GM03348 (cell line): Measurements from ENCODE around the gene LPP.

Experiments
- DNase-seq: peaks from one replicate; pipeline ENCODE4 v3.0.0; 2012; ENCODE audit warnings: low spot score

LPP gene

DNA sequence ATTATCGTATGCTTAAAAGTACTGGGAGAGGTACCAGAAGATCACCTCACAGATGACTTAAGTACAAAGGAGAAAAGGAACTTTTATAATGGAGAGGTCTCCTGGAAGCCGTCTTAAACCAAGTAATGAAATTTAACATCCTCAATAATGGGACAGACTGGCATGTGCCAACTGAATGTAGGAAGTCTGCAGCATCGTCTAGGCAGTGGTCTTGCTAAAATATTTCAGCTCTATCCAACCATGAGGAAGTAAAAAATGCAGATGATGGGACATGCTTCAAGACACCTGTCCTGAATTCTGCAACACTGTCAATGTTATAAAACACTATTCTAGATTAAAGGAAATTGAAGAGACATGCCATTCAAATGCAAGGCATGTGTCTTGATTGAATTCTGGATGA, 559.0 kb downstream of the LPP start:
- DNase-seq: no peak

DNA sequence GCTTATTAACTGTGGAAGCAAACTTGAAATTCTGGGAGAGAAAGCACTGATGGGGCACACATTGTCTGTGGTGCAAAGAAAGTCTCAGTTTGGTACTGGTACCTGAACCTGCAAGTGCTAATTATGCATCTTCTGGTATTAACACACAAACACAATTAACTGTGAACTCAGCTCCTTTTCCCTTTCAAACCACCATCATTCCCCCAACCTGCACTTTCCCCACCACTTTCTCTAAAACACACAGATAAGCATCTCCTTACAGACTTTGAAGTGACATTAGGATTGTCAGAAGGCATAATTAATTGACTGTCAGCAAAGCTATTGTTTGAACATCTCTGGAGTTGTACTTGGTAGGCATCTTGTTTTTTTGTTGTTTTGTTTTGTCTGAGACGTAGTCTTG, 565.6 kb downstream of the LPP start:
- no peak for DNase-seq

DNA sequence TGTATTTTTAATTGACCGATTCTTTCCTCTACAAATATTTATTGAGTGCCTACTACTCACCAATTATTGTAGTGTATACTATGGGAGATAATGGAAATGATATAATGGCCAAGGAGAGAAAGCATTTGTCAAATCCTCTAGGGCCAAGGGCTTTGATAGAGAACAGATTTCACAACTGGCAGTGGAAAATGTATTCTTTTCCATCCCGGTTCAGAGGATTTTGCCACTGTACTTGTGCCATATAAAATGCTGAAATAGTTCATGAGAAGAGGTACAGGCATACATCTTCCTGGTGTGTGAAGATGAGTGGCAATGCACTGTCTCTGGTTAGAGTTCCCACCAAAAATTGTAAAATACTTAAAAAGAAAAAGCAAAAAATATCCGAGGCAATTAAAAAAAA, 566.3 kb downstream of the LPP start:
- DNase-seq: no peak

DNA sequence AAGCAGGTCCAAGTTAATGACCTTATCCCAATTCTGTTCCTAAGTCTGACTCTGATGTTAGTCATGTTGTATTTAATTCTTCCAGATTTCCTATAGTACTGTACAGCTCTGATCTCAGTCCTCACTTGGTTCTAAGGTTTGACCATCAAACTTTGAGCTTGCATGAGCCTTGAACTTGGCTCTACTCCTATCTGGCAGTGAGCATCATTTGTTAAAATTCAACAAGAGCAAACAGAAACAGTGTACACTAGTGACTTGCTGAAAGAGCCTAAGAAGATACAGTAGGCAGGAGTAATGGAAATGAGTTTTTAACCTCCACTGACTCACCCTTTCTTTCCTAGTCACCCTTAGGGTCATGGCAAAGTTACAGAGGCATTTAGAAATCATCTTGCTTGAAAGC, 566.7 kb downstream of the LPP start:
- DNase-seq: peak; percentile 39

DNA sequence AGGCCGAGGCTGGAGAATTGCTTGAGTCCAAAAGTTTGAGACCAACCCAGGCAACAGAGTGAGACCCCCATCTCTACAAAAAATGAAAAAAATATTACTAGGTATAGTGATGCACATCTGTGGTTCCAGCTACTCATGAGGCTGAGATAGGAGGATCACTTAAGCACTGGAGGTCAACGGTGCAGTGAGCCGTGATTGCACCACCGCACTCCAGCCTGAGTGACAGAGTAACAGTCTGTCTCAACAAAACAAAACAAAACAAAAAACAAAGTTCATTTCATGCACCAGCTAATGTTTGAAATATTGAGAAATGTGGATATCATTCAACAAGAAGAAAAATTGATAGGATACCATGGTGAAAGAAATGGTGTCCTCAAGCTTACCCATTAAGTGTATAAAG, 567.4 kb downstream of the LPP start:
- DNase-seq: no peak

DNA sequence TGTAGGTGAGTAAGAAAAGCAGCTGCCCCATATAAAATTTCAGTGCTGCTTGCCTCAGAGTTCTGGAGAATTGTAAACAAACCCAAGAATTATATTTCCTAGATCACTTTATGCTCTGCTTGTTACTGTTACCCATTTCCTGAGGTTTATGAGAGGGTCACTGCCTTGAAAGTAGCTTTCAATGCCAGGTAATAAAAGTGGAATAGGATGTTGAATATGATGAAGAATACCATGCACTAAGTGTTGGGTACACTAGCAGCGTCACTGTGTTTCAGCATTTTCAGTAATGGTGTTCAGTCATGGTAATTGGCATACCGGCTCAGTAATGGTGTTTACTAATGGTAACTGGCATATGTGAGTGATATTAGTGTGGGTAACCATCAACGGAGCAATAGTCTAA, 568.0 kb downstream of the LPP start:
- DNase-seq: no peak

DNA sequence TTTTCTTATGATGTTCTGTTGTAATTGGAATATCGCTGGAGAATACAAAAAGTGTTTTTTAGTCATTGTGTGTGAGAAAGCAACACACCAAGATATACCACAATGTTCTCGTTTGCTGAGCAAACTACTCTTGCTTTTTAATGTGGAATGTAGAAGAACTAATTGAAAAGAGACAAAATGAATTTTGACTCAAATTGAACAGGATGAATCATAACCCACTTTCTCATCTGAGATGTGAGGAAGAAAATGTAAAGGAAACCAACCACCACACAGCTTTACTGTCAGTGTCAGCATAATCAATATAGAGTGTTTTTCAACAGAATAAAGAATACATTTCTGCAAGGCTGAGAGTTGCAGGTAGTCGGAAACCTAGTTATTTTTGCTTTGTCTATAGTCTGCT, 569.0 kb downstream of the LPP start:
- no peak for DNase-seq

DNA sequence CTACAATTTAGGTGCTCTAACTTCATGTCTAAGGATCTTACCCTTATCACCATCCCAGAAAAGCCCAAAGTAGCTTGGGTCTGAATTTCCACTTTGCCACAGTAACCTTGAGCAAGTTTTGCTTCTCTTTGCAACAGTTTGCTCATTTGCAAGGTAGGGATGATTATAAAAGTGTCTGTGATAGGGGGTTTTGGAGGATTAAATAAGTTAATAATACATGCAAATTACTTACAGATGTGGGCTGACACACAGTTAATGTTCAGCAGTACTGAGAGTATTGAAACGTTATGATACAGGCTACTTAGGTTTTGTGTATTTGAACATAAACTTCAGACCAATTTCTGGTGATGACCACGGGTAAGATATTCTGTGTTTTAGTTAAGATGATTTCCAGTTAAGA, 573.1 kb downstream of the LPP start:
- no peak for DNase-seq

DNA sequence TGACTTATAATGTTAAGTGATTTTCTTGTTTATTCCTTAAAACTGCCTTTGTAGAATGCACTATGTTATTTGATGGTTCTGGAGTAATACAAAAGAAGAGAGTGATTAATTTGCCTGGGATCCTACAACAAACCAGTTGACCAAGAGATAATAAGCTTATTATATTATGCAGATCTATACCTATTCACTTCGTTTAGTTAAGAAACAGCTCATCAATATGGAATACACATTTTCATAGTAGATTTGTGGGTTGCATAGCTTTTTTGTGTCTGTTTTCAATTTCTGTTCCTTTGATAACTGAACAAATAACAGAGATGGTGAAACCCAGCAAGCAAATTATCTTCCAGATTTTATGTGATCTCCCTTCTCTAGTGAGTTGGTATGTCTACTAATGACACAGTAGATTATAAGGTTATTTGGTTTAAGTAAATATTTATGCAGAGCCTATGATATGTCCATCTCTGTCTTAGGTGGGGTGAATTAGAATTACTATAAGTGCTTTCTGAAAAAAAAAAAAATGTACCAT, 574.5 kb downstream of the LPP start:
- no peak for DNase-seq

DNA sequence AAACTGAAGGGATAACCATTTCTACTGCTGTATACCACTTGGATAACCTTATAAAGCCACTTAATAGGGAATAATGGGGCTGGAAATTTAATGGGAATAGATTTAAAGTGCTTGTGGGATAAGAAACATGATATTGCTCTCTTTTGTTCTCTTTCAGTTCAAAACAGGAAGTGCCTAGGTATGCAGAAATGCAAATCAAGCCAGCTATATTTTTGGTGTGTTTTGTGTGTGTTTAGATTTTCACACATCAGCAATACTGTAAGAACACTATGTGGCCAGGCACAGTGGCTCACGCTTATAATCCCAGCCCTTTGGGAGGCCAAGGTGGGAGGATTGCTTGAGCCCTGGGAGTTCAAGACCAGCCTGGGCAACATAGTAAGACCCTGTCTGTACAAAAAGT, 575.5 kb downstream of the LPP start:
- DNase-seq: no peak

DNA sequence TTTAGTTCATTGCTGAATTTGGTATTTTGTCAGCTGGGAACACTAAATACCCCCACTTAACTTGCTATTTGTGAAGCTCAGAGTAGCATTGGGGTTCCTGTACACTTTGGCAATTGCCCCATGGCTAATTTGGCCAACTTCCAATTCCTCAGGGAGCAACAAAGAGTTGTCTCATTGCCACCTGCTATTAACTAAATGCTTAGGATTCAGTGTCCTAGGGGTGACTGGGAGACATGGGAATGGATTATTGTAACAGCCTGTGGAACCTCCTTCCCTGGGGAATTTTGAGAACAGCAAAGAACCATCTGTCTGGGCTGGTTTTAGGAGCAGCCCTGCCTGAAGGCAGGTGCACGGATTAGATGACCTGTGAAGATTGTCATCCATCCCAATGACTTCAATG, 580.4 kb downstream of the LPP start:
- DNase-seq: no peak

DNA sequence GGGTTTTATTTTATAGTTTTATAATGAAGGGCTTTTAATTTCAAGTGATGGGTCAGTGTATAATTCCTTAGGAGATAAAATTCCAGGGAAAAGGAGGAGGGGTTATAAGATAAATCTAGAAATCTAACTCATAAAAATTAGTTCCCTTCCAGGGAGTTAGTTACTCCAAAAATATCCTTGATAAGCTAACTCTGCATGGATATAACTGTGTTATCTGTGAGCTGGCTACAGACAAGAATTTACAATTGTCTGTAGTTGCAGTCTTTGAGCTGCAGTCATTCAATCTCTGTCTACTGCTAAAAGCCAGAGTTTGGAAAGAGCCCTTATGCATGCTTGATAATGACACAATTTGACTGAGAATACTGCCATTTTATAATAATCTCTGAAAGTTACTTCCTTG, 585.6 kb downstream of the LPP start:
- DNase-seq: no peak

DNA sequence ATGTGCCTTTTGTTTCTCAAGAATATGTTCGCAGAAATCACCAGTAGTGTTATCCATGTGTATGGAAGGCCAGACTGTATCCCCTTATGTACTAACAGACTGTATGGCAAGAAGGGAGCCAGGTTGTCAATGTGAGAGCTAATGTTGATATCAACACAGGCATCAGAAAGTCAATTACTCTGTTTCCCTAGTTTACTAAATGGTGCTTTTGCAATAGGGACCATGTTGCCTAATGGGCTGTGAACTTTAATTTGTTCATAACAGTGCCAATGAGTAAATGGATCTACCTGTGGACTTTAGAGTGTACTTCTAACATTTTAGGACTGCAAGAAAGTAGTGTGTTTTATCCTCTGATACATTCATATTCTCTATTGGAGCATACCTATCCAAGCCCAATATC, 586.1 kb downstream of the LPP start:
- no peak for DNase-seq

DNA sequence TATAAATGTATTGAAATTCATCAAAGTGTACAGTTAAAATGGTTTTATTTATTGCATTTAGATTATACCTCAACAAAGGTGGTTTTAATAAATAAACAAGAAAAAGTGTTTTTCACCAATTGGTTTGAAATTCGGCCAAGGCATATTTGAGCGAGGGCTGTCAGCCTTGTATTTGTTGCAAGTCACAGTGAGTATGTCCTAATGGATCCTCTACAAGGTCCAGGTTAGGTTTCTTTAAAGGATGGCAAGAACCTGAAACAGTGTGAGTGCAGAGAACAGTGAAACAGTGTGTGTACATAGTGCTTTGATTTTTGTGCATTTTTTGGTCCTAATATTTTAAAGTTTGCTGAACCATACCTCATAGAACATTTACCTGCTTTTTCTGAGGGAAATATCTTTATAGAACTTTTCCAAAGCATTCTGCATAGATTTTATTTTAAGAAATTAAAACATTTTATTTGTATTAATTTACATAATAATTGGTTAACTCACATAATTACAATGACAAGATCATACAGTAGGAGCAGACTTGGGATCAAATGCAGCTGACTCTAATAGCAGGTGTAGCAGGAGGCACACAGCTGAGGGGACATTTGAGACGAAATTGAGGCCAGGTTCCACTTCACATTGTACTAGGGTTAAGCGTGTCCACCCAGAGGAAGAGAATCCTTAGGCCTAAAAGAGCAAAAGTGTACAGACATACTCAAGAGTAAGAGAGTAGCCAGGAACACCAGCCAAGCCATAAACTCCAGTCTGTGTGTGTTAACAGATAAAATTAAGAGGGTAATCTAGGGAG, 589.0 kb downstream of the LPP start:
- DNase-seq: no peak

DNA sequence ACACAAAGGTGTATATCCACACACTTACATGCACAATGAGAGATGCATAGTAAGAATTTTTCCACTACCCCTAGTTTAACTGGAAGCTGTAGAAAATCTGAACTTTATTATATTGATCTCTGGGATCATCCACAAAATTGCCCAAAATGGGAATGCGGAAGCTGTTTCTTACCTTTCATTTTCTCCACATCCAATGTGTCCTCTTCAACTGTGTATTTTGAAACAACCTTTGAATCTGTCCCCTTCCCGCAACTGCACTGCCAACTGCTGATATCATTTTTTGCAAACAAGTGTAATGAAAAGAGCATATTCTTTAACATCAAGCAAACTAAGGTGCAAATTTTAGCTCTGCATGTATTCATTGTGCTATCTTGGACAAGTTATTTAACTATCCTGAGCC, 590.2 kb downstream of the LPP start:
- no peak for DNase-seq

DNA sequence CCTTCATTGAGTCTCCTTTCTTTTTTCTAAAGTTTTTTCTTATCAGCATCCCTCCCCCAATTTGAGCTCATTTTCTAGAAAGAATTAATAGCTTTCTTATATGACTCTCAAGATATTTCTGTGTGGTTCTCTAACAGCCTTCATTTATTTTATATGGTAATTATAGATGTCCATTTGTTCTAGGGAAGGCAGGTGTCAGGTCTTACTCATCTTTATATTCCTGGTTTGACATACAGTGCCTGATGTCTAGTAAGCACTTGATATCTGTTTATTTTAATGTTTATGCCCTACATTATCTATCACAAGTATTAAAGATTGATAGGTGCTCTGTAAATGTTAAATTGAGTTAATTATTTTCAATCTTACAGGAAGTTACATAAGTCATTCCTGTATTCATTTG, 591.1 kb downstream of the LPP start:
- no peak for DNase-seq

DNA sequence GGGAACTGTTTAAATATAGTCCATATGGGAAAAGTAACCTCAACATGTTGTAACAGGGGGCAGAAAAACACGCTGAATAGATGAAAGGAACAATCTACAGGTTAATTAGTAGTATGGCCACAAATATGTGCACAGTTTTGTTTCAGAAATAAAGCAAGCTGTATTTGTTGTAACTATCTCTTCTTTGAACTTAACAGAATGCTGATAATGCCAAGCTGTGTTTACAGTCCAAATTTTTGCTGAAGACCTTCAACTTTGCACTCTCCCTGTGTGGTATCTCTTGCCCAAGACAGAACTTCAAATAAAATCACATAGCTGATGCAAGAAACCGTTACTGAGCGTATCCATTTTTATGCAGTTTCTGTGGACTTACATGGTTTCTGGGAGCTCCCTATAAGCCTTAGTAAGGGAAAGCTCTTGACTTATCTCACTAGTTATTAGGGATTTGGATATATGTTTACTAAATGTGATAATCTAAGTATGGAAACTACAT, 592.4 kb downstream of the LPP start:
- DNase-seq: no peak

DNA sequence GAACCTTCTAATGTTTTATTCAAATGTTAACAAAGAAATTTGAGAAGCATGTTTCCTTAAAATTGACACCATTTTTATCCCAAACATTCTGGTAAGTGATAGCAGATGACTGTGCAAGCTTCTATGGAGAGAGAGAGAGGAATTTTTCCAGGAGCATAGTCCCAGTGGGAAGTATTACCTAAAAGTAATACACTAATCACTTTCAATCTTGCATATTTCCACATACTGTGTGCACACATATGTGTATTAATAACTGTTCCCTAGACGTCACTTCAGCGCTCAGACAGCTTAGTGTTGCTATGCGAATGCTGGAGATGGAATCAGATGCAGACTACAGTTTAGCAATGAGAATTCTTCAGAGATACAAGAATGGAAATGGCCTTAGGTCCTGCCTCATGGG, 593.5 kb downstream of the LPP start:
- DNase-seq: peak; percentile 9

DNA sequence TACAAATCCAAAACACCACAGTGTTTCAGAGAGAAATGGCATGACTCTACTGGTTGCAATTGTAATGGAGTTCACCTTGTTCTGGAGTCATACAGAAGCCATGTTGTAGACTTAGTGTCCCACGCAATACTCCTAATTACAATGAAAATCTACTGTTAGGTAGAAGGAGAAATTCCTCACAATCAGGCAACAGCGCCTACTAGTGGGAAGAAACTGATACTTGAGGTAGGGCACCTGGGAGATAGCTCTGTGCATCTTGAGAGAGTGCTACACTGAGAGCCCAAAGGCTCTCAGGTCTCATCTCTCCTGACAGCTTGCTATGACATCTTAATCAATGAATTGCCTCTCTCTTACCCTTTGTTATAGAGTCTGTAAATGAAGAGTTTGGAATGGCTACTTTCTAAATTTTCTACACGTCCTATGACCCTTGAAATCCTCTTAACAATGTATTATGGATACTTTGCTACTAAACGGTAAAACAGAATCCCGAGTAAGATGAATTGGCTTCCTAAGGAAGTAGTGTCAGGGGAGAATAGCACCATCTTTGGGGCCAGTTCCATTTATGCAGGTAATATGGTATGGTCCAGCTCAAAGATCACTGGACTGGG, 595.2 kb downstream of the LPP start:
- no peak for DNase-seq

DNA sequence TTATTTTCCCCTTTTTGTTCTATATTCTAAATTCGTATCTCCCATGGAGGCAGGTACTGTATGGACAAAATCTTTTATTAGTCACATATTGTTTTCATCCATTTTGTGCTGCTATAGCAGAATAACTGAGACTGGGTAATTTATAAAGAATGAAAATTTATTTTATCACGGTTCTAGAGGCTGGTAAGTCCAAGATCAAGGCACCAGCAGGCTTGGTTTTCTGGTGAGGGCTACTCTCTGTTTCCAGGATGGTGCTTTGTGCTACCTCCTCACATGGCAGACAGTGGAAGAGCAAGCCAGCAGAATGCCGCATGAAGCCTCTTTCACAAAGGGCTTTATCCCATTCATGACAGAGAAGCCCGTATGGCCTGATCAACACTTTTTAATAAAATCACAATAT, 595.9 kb downstream of the LPP start:
- no peak for DNase-seq

DNA sequence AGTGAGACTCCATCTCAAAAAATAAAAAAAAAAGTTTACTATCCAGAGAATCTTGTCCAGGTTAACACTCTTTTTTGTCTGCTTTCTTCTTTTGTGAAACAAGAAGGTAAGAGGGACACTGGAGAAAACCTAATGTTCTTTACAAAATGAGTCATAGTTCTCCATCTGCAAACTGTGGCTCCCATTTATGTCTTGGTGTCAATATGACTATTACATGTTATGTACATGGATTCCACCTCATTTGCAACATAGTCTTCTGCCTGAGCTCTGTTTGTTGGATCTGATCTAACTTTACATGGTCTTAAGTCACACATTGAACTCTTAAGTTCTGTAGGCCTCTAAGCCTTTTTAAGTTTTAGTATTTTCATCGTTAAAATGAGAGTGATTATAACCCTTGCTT, 596.7 kb downstream of the LPP start:
- no peak for DNase-seq

DNA sequence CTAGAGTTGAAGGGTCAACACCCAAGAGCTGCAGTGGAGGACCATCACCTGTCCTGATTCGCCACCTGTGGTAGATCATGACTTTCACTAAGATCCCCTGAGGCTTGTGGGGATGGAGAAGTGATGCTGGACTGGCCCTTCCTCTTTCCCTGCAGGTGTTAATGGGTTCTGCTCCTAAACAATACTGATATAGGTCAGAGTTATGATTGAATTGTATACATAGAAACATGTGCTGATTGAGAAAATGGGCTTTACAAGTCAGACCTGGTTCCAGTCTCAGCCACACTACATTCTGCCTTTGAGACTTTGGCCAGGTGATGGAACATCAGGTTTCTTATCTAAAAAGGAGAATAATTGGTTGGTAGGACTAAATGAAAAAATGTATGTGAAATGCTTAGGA, 598.9 kb downstream of the LPP start:
- no peak for DNase-seq

DNA sequence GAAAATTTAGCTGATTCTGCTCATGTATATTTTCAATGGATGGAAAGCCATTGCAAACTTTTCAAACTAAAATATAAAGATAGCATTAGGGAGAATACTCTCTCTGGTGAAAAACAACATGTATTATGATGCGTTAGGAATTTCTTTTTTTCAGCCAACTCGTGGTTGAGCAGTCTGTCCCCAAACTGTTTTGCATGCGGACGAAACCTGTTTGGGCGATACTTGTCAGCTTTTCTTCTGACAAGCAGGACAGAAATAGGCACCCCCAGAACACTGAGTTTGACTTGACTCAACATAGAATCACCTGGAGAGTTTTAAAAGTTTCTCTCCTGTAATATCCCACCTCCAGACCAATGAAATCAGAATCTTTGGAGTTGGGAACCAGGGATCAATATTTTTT, 600.3 kb downstream of the LPP start:
- DNase-seq: no peak

DNA sequence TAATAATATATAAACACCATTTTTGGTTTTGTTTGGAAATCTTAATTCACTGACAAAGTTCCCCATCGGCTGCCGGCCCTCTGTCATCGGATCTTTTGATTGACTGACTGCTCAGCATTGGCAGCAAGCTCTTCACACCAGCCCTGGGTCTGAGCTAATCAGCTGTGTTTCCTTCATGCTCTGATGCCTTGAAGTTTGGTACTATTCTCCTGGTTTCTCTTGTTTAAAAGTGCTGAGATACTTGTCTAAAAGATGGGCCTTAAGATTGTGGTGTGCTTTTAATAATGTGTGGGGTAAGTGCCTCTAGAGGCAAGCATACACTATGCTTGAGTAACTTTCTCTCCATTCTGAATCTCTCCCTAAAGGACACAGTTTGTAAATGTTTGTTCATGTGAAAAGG, 602.3 kb downstream of the LPP start:
- DNase-seq: no peak
